Suprapubic skin (tissue), 4 donors: ENCODE data around the gene MACO1. TPM values are rescaled to one million over a fixed set of nuclear protein-coding genes. Genes with fewer than 3 reads are reported as not detected.
A peak's percentile ranks its signal among the peaks of the same experiment; 100 is the strongest.

Experiments
- DNase-seq, 2 donors: peaks; one replicate each; pipeline ENCODE4 v3.0.0-alpha.2; 2019; ENCODE audit warnings: low spot score in 2 of 2
- H3K27ac ChIP-seq: fragments of 200-600 bp; sonication (generic); one replicate; pipeline ENCODE4 v1.5.1; 2019
- H3K27me3 ChIP-seq: fragments of 200-600 bp; sonication (generic); one replicate; pipeline ENCODE4 v1.5.1; 2019
- H3K36me3 ChIP-seq: fragments of 200-600 bp; sonication (generic); one replicate; pipeline ENCODE4 v1.5.1; 2019
- H3K4me1 ChIP-seq: fragments of 200-600 bp; sonication (generic); one replicate; pipeline ENCODE4 v1.5.1; 2019
- H3K4me3 ChIP-seq: fragments of 200-600 bp; sonication (generic); one replicate; pipeline ENCODE4 v1.5.1; 2019; ENCODE audit warnings: mild to moderate bottlenecking
- H3K9me3 ChIP-seq: fragments of 200-600 bp; sonication (generic); one replicate; pipeline ENCODE4 v1.5.1; 2019
- EP300 ChIP-seq: sonication (generic); formaldehyde crosslinking; IDR thresholded peaks from one replicate; pipeline ENCODE4 v1.6.1; 2017; ENCODE audit warnings: antibody characterized with exemption
- POLR2A ChIP-seq, 2 donors: fragments of 450-650 bp; IDR thresholded peaks; one replicate each; pipeline ENCODE4 v1.6.1; 2017; ENCODE audit warnings: antibody characterized with exemption in 2 of 2, mild to moderate bottlenecking in 2 of 2, moderate library complexity in 2 of 2
- POLR2AphosphoS5 ChIP-seq, 3 donors: sonication (generic); formaldehyde crosslinking; IDR thresholded peaks; one replicate each; pipeline ENCODE4 v1.6.1; 2017; ENCODE audit warnings: antibody characterized with exemption in 3 of 3
- WGBS: methylation state at CpG from one replicate; pipeline ENCODE4 v1.1.5; 2018; 5-methylcytosine and 5-hydroxymethylcytosine counted together
- total RNA-seq, 4 donors: library from RNA; depleted of rRNA; stranded (reverse); fragments of >200 nt; gene quantifications; one replicate each; pipeline ENCODE4 v1.1.0, GENCODE V29; 2016
- TF ChIP-seq, protein P1 (sequence below), 2 donors: fragments of 200-600 bp in 1 of 2; fragments of 450-650 bp in 1 of 2; sonication (generic) in 1 of 2; IDR thresholded peaks; one replicate each; pipeline ENCODE4 v1.5.1; 2016 to 2019; ENCODE audit warnings: antibody characterized with exemption in 2 of 2, mild to moderate bottlenecking in 1 of 2, moderate library complexity in 1 of 2

Gene MACO1
- total RNA-seq, 4 donors from 2014 or later = 13.2 to 22.0 (median 16.0) TPM

DNA sequence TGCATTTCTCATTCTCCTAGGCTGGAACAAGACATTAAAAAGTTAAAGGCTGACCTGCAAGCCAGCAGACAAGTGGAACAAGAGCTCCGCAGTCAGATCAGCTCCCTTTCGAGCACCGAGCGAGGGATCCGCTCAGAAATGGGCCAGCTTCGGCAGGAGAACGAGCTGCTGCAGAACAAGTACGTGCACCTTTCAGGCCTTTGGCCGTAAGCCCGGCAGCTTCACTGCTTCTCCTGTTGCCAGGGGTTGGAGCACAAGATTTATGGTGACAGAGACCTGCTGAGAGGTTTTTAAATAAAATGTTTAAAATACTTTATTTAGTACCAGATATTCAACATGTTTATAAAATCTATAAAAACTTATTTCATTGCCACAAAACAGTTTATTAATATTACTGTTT is 53.4 kb downstream of the MACO1 start:
- Histone ChIP-seq H3K27ac (peak overlapping the region; percentile 40), H3K27me3 (no peaks in the 10 kb centered on the region), H3K4me1 (peaks cover 37% of the 10 kb centered on the region), H3K9me3 (no peaks in the 10 kb centered on the region), H3K36me3 (peaks cover 32% of the 10 kb centered on the region), H3K4me3 (no peak overlapping the region)
- DNase-seq = no peak
- 53% methylated on average over 10 of the region's 10 CpGs for WGBS
- TF ChIP-seq POLR2A (IDR thresholded peaks at IDR 0.05) (no peak), POLR2AphosphoS5 (IDR thresholded peaks at IDR 0.05) (no peak), EP300 (no peak)
- TF ChIP-seq, protein P1, sequence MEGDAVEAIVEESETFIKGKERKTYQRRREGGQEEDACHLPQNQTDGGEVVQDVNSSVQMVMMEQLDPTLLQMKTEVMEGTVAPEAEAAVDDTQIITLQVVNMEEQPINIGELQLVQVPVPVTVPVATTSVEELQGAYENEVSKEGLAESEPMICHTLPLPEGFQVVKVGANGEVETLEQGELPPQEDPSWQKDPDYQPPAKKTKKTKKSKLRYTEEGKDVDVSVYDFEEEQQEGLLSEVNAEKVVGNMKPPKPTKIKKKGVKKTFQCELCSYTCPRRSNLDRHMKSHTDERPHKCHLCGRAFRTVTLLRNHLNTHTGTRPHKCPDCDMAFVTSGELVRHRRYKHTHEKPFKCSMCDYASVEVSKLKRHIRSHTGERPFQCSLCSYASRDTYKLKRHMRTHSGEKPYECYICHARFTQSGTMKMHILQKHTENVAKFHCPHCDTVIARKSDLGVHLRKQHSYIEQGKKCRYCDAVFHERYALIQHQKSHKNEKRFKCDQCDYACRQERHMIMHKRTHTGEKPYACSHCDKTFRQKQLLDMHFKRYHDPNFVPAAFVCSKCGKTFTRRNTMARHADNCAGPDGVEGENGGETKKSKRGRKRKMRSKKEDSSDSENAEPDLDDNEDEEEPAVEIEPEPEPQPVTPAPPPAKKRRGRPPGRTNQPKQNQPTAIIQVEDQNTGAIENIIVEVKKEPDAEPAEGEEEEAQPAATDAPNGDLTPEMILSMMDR (IDR thresholded peaks at IDR 0.05) = no peak

DNA sequence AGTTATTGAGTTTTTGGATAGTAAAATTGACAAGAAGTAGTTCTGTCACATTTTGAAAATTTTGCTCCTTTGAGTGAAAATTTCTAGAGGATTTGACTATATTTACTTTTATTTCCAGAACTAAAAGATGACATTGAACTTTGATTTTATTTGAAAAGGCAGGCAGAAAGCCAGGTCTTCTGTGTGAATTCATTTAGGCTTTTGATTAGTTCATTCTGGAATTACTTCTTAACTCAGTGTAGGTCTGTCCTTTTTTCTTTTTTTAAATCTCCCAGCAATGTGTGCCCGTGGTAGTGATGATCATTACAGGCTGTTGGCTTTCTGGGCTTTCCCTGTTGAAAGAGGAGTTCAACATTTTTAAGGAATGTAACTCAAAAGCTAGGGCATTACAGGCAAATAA is 53.8 kb downstream of the MACO1 start:
- peaks cover 35% of the 10 kb centered on the region for H3K4me1 ChIP-seq
- no peaks in the 10 kb centered on the region for H3K27me3 ChIP-seq
- WGBS = 28% methylated on average over 1 of the region's 1 CpG
- peaks cover 36% of the 10 kb centered on the region for H3K36me3 ChIP-seq
- no peak for TF ChIP-seq EP300
- no peak for TF ChIP-seq POLR2A (IDR thresholded peaks at IDR 0.05)
- no peak for TF ChIP-seq POLR2AphosphoS5 (IDR thresholded peaks at IDR 0.05)
- TF ChIP-seq, protein P1 (IDR thresholded peaks at IDR 0.05) = no peak
- no peaks in the 10 kb centered on the region for H3K9me3 ChIP-seq
- H3K4me3 ChIP-seq = no peak overlapping the region
- no peak overlapping the region for H3K27ac ChIP-seq
- no peak for DNase-seq

DNA sequence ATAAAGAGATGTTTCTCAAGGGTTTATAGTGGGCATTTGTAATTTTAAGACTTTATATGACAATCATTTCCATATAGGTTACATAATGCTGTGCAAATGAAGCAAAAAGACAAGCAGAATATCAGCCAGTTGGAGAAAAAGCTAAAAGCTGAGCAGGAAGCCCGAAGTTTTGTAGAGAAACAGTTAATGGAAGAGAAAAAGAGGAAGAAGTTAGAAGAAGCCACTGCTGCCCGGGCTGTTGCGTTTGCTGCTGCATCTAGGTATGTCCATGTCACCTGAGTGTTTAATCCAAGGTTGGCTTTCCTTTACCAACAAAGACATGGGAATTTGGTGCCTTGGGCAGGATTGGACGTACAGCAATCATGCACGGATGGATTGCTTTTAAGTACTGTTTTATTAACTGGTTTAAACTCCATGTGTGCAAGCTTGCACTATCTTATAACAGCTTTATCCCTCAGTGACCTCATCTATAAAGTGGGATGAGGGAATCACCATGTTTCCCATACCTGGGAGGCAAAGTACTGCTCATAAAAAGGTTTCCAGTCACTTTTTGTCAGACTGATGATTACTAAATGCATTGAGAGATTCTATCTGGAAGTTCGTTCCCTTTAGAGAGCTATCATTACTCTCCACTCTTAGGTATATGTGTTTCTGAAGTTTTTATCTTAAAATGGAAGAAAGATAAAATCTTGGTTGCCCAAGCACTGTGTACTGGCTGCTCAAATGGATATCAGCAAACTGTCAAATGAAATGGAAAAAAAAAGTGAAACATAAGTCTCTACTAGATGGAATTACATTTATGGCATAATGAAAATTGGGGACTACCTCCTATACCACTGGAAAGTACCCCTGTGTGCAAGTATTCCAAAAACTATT is 55.1 kb downstream of the MACO1 start:
- Histone ChIP-seq H3K27me3 (no peaks in the 10 kb centered on the region), H3K4me3 (no peak overlapping the region), H3K36me3 (peaks cover 48% of the 10 kb centered on the region), H3K4me1 (peaks cover 35% of the 10 kb centered on the region), H3K9me3 (no peaks in the 10 kb centered on the region), H3K27ac (no peak overlapping the region)
- TF ChIP-seq POLR2A (IDR thresholded peaks at IDR 0.05) (no peak), EP300 (no peak), POLR2AphosphoS5 (IDR thresholded peaks at IDR 0.05) (no peak)
- TF ChIP-seq, protein P1 (IDR thresholded peaks at IDR 0.05) = no peak
- DNase-seq = no peak
- WGBS = 70% methylated on average over 6 of the region's 6 CpGs

DNA sequence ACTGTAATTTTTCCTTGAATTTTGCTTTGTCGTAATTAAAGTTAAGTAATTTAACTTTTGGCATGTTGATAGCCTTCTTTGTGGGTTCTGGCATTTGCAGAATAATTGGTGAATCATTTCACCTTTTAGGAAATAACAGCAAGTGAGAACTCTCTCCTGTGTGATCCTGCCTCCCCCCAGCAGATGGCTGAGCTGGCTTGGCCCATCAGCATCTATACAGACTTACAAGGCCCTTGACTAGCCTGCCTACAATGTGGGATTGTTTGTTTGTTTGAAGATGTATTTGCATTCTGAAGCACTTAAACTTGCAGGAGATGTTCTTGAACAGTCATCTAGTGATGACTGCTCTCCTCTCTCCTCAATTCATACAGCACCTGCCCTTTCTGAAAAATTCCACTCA is 55.9 kb downstream of the MACO1 start:
- DNase-seq = no peak
- TF ChIP-seq, protein P1 (IDR thresholded peaks at IDR 0.05) = no peak
- TF ChIP-seq POLR2AphosphoS5 (IDR thresholded peaks at IDR 0.05) = no peak
- no peak for TF ChIP-seq EP300
- H3K27me3 ChIP-seq = no peaks in the 10 kb centered on the region
- no peak overlapping the region for H3K4me3 ChIP-seq
- no peaks in the 10 kb centered on the region for H3K9me3 ChIP-seq
- WGBS = 86% methylated on average over 1 of the region's 1 CpG
- no peak overlapping the region for H3K27ac ChIP-seq
- peaks cover 56% of the 10 kb centered on the region for H3K36me3 ChIP-seq
- H3K4me1 ChIP-seq = peaks cover 34% of the 10 kb centered on the region

DNA sequence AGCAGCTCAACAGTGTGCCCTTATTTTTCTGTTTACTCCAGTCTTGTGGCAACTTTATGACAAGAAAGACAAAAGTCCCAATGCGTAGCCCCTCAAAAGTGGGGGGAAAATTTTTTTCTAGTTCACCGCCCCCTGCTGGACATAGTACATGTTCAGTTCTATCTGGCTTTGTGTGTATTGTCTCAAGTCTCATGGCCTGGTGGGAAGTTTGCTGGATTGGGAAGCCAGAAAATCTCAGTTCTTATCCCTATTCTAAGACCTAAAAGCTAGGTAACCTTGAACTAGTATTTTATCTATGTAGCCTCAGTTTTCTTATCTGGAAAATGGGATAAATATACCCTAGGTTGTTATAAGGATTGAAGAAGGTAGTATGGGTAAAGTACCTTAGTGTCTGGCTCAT is 56.9 kb downstream of the MACO1 start:
- Histone ChIP-seq H3K27ac (no peak overlapping the region), H3K9me3 (no peaks in the 10 kb centered on the region), H3K36me3 (peaks cover 66% of the 10 kb centered on the region), H3K4me3 (no peak overlapping the region), H3K27me3 (no peaks in the 10 kb centered on the region), H3K4me1 (peaks cover 25% of the 10 kb centered on the region)
- no peak for TF ChIP-seq POLR2A (IDR thresholded peaks at IDR 0.05)
- no peak for TF ChIP-seq EP300
- TF ChIP-seq, protein P1 (IDR thresholded peaks at IDR 0.05) = peak; percentile 12 to 17
- DNase-seq = no peak
- WGBS = 95% methylated on average over 2 of the region's 2 CpGs
